Endothelial cell of umbilical vein (primary cell): ENCODE results near the gene TOR1AIP1. TPM values are rescaled to one million over a fixed set of nuclear protein-coding genes. Genes with fewer than 3 reads are reported as not detected.

Experiments used
- BruUV-seq: library from RNA; stranded (reverse); fragments of 400-500 nt; replicated peaks from 2 replicates; lab custom pipeline; 2021; lab: Mats Ljungman, UMichigan
- CTCF ChIA-PET: fragments of 300-600, 350-600 bp; sonication (Branson Sonifier 250); formaldehyde crosslinking; loops from one replicate; lab custom pipeline; 2021; ENCODE audit warnings: antibody characterized with exemption, inconsistent platforms; lab: Charles Lee
- POLR2A ChIA-PET: fragments of 300-600, 350-600 bp; sonication (Branson Sonifier 250); formaldehyde crosslinking; loops from one replicate; lab custom pipeline; 2021; ENCODE audit warnings: antibody characterized with exemption, inconsistent platforms; lab: Charles Lee
- DNase-seq: peaks from one replicate; pipeline ENCODE4 v3.0.0-alpha.2; 2011; ENCODE audit warnings: low read depth, low spot score
- FAIRE-seq: peaks from 2 replicates; lab custom pipeline; 2011; peaks lifted over from hg19 to GRCh38; lab: Jason Lieb, UNC
- H2AFZ ChIP-seq: 2 replicates; pipeline ENCODE4 v1.6.0; 2012; ENCODE audit warnings: low read depth, low read length, control low read depth, inconsistent platforms
- H3K27ac ChIP-seq: 2 replicates; pipeline ENCODE4 v1.5.1; 2011; ENCODE audit warnings: low read depth, mild to moderate bottlenecking, control low read depth, low read length, moderate library complexity; ENCODE audit not compliant: insufficient read depth
- H3K27me3 ChIP-seq, 2 experiments: 2 replicates each; pipeline versions ENCODE4 v1.6.0 to v1.6.1; 2011; ENCODE audit warnings: low read length in 2 of 2, mixed read lengths in 1 of 2; ENCODE audit not compliant: control insufficient read depth in 2 of 2, insufficient read depth in 2 of 2
- H3K36me3 ChIP-seq, 2 experiments: 2 replicates in 1 of 2; 3 replicates in 1 of 2; pipeline ENCODE4 v1.5.1; 2011; ENCODE audit warnings: low read length in 2 of 2, mild to moderate bottlenecking in 1 of 2, moderate library complexity in 1 of 2; ENCODE audit not compliant: control insufficient read depth in 2 of 2, insufficient read depth in 2 of 2; ENCODE audit errors: extremely low read depth in 1 of 2
- H3K4me1 ChIP-seq: 3 replicates; pipeline ENCODE4 v1.5.1; 2011; ENCODE audit warnings: mild to moderate bottlenecking, low read length; ENCODE audit not compliant: control insufficient read depth, insufficient read depth; ENCODE audit errors: extremely low read depth
- H3K4me2 ChIP-seq: 2 replicates; pipeline ENCODE4 v1.6.1; 2011; ENCODE audit warnings: low read length, control low read depth, mixed read lengths; ENCODE audit not compliant: insufficient read depth
- H3K4me3 ChIP-seq, 3 experiments: fragments of 200-600 bp in 1 of 3; sonication (generic), shearing (Covaris generic) in 1 of 3; replicated peaks in 1 of 3; 2 replicates each; pipeline ENCODE4 v1.5.1; 2011 to 2016; ENCODE audit warnings: control low read depth in 3 of 3, low read length in 3 of 3, mild to moderate bottlenecking in 2 of 3, inconsistent platforms in 1 of 3, low read depth in 1 of 3, moderate library complexity in 1 of 3; ENCODE audit not compliant: insufficient read depth in 1 of 3
- H3K79me2 ChIP-seq: 2 replicates; pipeline ENCODE4 v1.6.0; 2012; ENCODE audit warnings: low read length, inconsistent platforms; ENCODE audit not compliant: control insufficient read depth, insufficient read depth
- H3K9ac ChIP-seq: replicated peaks from 2 replicates; pipeline ENCODE3; 2011; ENCODE audit warnings: low read length, control low read depth; ENCODE audit not compliant: insufficient read depth; ENCODE audit errors: extremely low read depth
- H3K9me1 ChIP-seq: replicated peaks from 3 replicates; pipeline ENCODE4 v1.6.0; 2011; ENCODE audit warnings: mild to moderate bottlenecking, low read length; ENCODE audit not compliant: control insufficient read depth, insufficient read depth; ENCODE audit errors: extremely low read depth
- H3K9me3 ChIP-seq: replicated peaks from 2 replicates; pipeline ENCODE4 v1.5.1; 2012; ENCODE audit warnings: low read length, inconsistent platforms; ENCODE audit not compliant: control insufficient read depth, insufficient read depth
- H4K20me1 ChIP-seq: replicated peaks from 2 replicates; pipeline ENCODE3; 2011; ENCODE audit warnings: mild to moderate bottlenecking, low read length; ENCODE audit not compliant: control insufficient read depth, insufficient read depth; ENCODE audit errors: extremely low read depth
- CTCF ChIP-seq, 2 donors: IDR thresholded peaks; 1 replicate in 1 of 2; 2 replicates in 1 of 2; pipeline ENCODE4 v1.5.1; 2011; ENCODE audit warnings: low read length in 2 of 2, mild to moderate bottlenecking in 2 of 2, moderate library complexity in 2 of 2, control low read depth in 1 of 2, inconsistent platforms in 1 of 2, low read depth in 1 of 2; ENCODE audit not compliant: insufficient read depth in 1 of 2; ENCODE audit errors: extremely low read depth in 1 of 2
- EZH2 ChIP-seq: IDR thresholded peaks from 2 replicates; pipeline ENCODE4 v1.6.1; 2012; ENCODE audit warnings: borderline replicate concordance, low read depth, mild to moderate bottlenecking, moderate library complexity, low read length, inconsistent platforms; ENCODE audit not compliant: severe bottlenecking
- FOS ChIP-seq: IDR thresholded peaks from 2 replicates; pipeline ENCODE4 v1.6.1; 2011; ENCODE audit warnings: mild to moderate bottlenecking, low read length, moderate library complexity, borderline replicate concordance; ENCODE audit not compliant: insufficient read depth
- GATA2 ChIP-seq: IDR thresholded peaks from 2 replicates; pipeline ENCODE4 v1.7.0; 2011; ENCODE audit warnings: low read depth, mild to moderate bottlenecking, moderate library complexity, mixed read lengths, low read length; ENCODE audit not compliant: insufficient read length, insufficient read depth
- MAX ChIP-seq: IDR thresholded peaks from 2 replicates; pipeline ENCODE4 v1.6.1; 2011; ENCODE audit not compliant: insufficient read depth, insufficient read length
- MYC ChIP-seq: IDR thresholded peaks from one replicate; pipeline ENCODE4 v1.6.1; 2011; ENCODE audit warnings: mild to moderate bottlenecking, low read depth, low read length
- POLR2A ChIP-seq: IDR thresholded peaks from 2 replicates; pipeline ENCODE4 v1.6.1; 2012; ENCODE audit warnings: low read depth, mild to moderate bottlenecking, control low read depth, low read length
- dilution Hi-C: fragments of 300-500 bp; cut with MboI; formaldehyde crosslinking; loops from one replicate; pipeline ENCODE4 v1.15.0; 2019; ENCODE audit warnings: low sequenced_read_pairs; ENCODE audit not compliant: extremely low pct_ligation_motif_present
- intact Hi-C: fragments of 100-400 bp; cut with micrococcal nuclease; formaldehyde crosslinking; loops from one replicate; pipeline ENCODE4 v1.10.0; 2022
- polyA plus RNA-seq, 4 experiments: library from polyadenylated mRNA; depleted of rRNA in 3 of 4; stranded (reverse) in 3 of 4; unstranded in 1 of 4; fragments of >200 nt; gene quantifications; 2 replicates each; pipeline versions ENCODE4 v1.2.1 to v1.2.3, GENCODE V29; 2011 to 2012; ENCODE audit warnings: missing spikeins in 1 of 4
- total RNA-seq: library from RNA; stranded (reverse); gene quantifications from 2 replicates; pipeline ENCODE4 v1.2.3, GENCODE V29; 2021

The TOR1AIP1 gene
- total and polyA plus RNA-seq, 2 donors (not counting 3 experiments of a cell fraction or from before 2014, with no cell fraction given), result 12.0 to 28.8 TPM

- Histone ChIP-seq H3K36me3 (no peaks in the 10 kb centered on the region), H3K9me3 (no peaks in the 10 kb centered on the region), H4K20me1 (no peaks in the 10 kb centered on the region), H3K9ac (no peak overlapping the region), H3K4me3 (no peak overlapping the region), H3K4me1 (no peaks in the 10 kb centered on the region), H2AFZ (no peak overlapping the region), H3K9me1 (no peaks in the 10 kb centered on the region), H3K4me2 (no peak overlapping the region), H3K79me2 (no peaks in the 10 kb centered on the region), H3K27ac (no peak overlapping the region), H3K27me3 (no peaks in the 10 kb centered on the region)
- ChIA-PET CTCF (interaction anchor here (1.2 kb wide), 1 partner anchor 9 kb away, joined by 4 read pairs; no protein-coding TSS in a partner anchor), POLR2A (no interaction called here)
- no peak for FAIRE-seq
- TF ChIP-seq CTCF (IDR thresholded peaks at IDR 0.05; ENCODE audit: extremely low read depth in 1 of 2, insufficient read depth in 1 of 2, low read depth in 1 of 2, low read length in 2 of 2), result no peak
- DNase-seq, result no peak
- dilution Hi-C loops (no loop called here), intact Hi-C loops (no loop called here)
- no TSS peak for BruUV-seq
These were observed 56.7 kb downstream of the TOR1AIP1 start for GRCh38 chr1:179938752-179939151.

GRCh38 chr1:179939941-179940340 is 57.9 kb downstream of the TOR1AIP1 start:
- Histone ChIP-seq H3K4me1 (no peaks in the 10 kb centered on the region), H2AFZ (no peak overlapping the region), H3K9me3 (no peaks in the 10 kb centered on the region), H3K36me3 (no peaks in the 10 kb centered on the region), H3K27ac (no peak overlapping the region), H3K79me2 (no peaks in the 10 kb centered on the region), H3K9ac (no peak overlapping the region), H3K27me3 (no peaks in the 10 kb centered on the region), H3K4me3 (no peak overlapping the region), H3K9me1 (no peaks in the 10 kb centered on the region), H4K20me1 (no peaks in the 10 kb centered on the region), H3K4me2 (no peak overlapping the region)
- BruUV-seq, result no TSS peak
- no peak for TF ChIP-seq MYC
- no peak for TF ChIP-seq EZH2
- no peak for TF ChIP-seq GATA2
- no peak for TF ChIP-seq CTCF (IDR thresholded peaks at IDR 0.05; ENCODE audit: extremely low read depth in 1 of 2, insufficient read depth in 1 of 2, low read depth in 1 of 2, low read length in 2 of 2)
- no peak for TF ChIP-seq POLR2A
- TF ChIP-seq MAX, result no peak
- no peak for TF ChIP-seq FOS
- FAIRE-seq (no peak), DNase-seq (no peak)
- dilution Hi-C loops (no loop called here), intact Hi-C loops (no loop called here)
- CTCF ChIA-PET, result no interaction called here
- POLR2A ChIA-PET, result no interaction called here
